Breast epithelium (tissue), 3 donors: ENCODE results near the gene SLC6A19.

Experiments used
- POLR2AphosphoS5 ChIP-seq, 3 donors: sonication (generic); formaldehyde crosslinking; IDR thresholded peaks; one replicate each; pipeline ENCODE4 v1.6.1; 2017; ENCODE audit warnings: antibody characterized with exemption in 3 of 3
- TF ChIP-seq, protein P1 (sequence below), 3 donors: fragments of 450-650 bp; IDR thresholded peaks; one replicate each; pipeline ENCODE4 v1.5.1; 2016 to 2017; ENCODE audit warnings: antibody characterized with exemption in 3 of 3, mild to moderate bottlenecking in 3 of 3, moderate library complexity in 3 of 3

DNA sequence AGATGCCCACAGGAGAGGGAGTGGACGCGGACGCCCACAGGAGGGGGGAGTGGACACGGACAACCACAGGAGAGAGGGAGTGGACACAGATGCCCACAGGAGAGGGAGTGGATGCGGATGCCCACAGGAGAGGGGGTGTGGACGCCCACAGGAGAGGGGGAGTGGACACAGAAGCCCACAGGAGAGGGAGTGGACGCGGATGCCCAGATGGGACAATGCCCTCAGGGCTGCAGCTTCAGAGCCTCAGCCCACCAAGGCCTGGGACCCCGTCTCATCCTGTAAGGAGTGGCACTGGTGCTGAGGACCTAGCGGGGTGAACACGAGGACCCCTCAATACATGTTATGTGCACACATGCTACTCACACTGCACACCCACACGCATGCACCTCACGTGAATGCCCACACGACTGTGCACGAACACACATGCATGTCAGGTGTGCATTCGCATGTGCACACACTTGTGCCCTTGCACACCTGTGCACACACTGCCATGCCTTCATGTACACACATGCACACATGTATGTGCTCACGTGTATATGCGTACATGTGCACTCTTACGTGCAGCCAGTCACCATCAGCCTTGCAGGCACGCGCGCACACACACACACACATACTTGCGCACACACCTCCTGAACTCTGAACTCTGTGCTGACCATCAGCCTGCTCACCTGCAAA, 58.5 kb downstream of the SLC6A19 start:
- TF ChIP-seq, protein P1, sequence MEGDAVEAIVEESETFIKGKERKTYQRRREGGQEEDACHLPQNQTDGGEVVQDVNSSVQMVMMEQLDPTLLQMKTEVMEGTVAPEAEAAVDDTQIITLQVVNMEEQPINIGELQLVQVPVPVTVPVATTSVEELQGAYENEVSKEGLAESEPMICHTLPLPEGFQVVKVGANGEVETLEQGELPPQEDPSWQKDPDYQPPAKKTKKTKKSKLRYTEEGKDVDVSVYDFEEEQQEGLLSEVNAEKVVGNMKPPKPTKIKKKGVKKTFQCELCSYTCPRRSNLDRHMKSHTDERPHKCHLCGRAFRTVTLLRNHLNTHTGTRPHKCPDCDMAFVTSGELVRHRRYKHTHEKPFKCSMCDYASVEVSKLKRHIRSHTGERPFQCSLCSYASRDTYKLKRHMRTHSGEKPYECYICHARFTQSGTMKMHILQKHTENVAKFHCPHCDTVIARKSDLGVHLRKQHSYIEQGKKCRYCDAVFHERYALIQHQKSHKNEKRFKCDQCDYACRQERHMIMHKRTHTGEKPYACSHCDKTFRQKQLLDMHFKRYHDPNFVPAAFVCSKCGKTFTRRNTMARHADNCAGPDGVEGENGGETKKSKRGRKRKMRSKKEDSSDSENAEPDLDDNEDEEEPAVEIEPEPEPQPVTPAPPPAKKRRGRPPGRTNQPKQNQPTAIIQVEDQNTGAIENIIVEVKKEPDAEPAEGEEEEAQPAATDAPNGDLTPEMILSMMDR (IDR thresholded peaks at IDR 0.05), result no peak
- TF ChIP-seq POLR2AphosphoS5 (IDR thresholded peaks at IDR 0.05), result no peak
